HepG2 (cell line): ENCODE results near the gene RAMP1. TPM values are rescaled to one million over a fixed set of nuclear protein-coding genes. Genes with fewer than 3 reads are reported as not detected.
A peak's percentile ranks its signal among the peaks of the same experiment; 100 is the strongest.

ENCODE experiments used
- ARID3A ChIP-seq: IDR thresholded peaks from 2 replicates; pipeline ENCODE4 v1.6.1; 2012; ENCODE audit warnings: low read depth, low read length, improper control_type of control experiment
- ATF2 ChIP-seq: sonication (generic); formaldehyde crosslinking; IDR thresholded peaks from 2 replicates; pipeline ENCODE4 v1.4.0; 2020; ENCODE audit warnings: missing genetic modification reagents
- ELF1 ChIP-seq: sonication (generic); formaldehyde crosslinking; IDR thresholded peaks from 2 replicates; pipeline ENCODE4 v1.4.0; 2020; ENCODE audit warnings: missing genetic modification reagents
- EP300 ChIP-seq, 3 experiments: sonication (generic) in 1 of 3; formaldehyde crosslinking in 1 of 3; IDR thresholded peaks; 2 replicates each; pipeline versions ENCODE4 v1.5.1 to v1.6.1; 2011 to 2020; ENCODE audit warnings: low read depth in 2 of 3, low read length in 2 of 3, borderline replicate concordance in 1 of 3, improper control_type of control experiment in 1 of 3, mild to moderate bottlenecking in 1 of 3, missing genetic modification reagents in 1 of 3, moderate library complexity in 1 of 3
- FOXK1 ChIP-seq: sonication (generic); formaldehyde crosslinking; IDR thresholded peaks from 2 replicates; pipeline ENCODE4 v1.4.0; 2020; ENCODE audit warnings: low read depth, missing genetic modification reagents, borderline replicate concordance
- HNRNPH1 ChIP-seq: fragments of 200-400 bp; formaldehyde crosslinking; optimal IDR thresholded peaks from 2 replicates; pipeline ENCODE3; 2017; ENCODE audit warnings: mild to moderate bottlenecking, low read depth, low read length
- IKZF5 ChIP-seq: IDR thresholded peaks from 2 replicates; pipeline ENCODE4 v1.6.1; 2018; ENCODE audit warnings: missing genetic modification reagents, mild to moderate bottlenecking, missing compliant biosample characterization
- JDP2 ChIP-seq: sonication (generic); formaldehyde crosslinking; IDR thresholded peaks from 2 replicates; pipeline ENCODE4 v1.8.1; 2022; ENCODE audit warnings: missing genetic modification reagents, borderline replicate concordance
- MED8 ChIP-seq: sonication (generic); formaldehyde crosslinking; IDR thresholded peaks from 2 replicates; pipeline ENCODE4 v1.8.1; 2023; ENCODE audit warnings: mild to moderate bottlenecking, missing genetic modification reagents; ENCODE audit not compliant: insufficient replicate concordance
- NR0B2 ChIP-seq: sonication (generic); formaldehyde crosslinking; IDR thresholded peaks from 2 replicates; pipeline ENCODE4 v1.4.0; 2020; ENCODE audit warnings: mild to moderate bottlenecking, missing genetic modification reagents
- RARA ChIP-seq: IDR thresholded peaks from 2 replicates; pipeline ENCODE4 v1.6.1; 2016; ENCODE audit warnings: missing genetic modification reagents, missing compliant biosample characterization
- RFXANK ChIP-seq: IDR thresholded peaks from 2 replicates; pipeline ENCODE4 v1.6.1; 2016
- RNF2 ChIP-seq: fragments of 450-650 bp; conservative IDR thresholded peaks from 2 replicates; pipeline ENCODE4 v1.6.1; 2016; ENCODE audit warnings: low read depth
- SP5 ChIP-seq: IDR thresholded peaks from 2 replicates; pipeline ENCODE4 v1.6.1; 2016; ENCODE audit warnings: low read depth, borderline replicate concordance
- TCF7L2 ChIP-seq: IDR thresholded peaks from 2 replicates; pipeline ENCODE4 v1.6.1; 2011; ENCODE audit warnings: mild to moderate bottlenecking, low read depth, low read length, moderate library complexity
- ZNF121 ChIP-seq: sonication (generic); formaldehyde crosslinking; IDR thresholded peaks from 2 replicates; pipeline ENCODE4 v1.5.0; 2020; ENCODE audit warnings: mild to moderate bottlenecking, missing genetic modification reagents
- ZNF570 ChIP-seq: sonication (generic); formaldehyde crosslinking; IDR thresholded peaks from 2 replicates; pipeline ENCODE4 v1.4.0; 2020; ENCODE audit warnings: mild to moderate bottlenecking, missing genetic modification reagents, borderline replicate concordance
- ZNF580 ChIP-seq: IDR thresholded peaks from 2 replicates; pipeline ENCODE4 v1.6.1; 2016; ENCODE audit warnings: low read depth, borderline replicate concordance
- ZNF670 ChIP-seq: sonication (generic); formaldehyde crosslinking; IDR thresholded peaks from 2 replicates; pipeline ENCODE4 v1.8.0; 2022; ENCODE audit warnings: mild to moderate bottlenecking, missing genetic modification reagents, borderline replicate concordance
- ZNF687 ChIP-seq: sonication (generic); formaldehyde crosslinking; IDR thresholded peaks from 2 replicates; pipeline ENCODE4 v1.5.1; 2020; ENCODE audit warnings: mild to moderate bottlenecking, missing genetic modification reagents, moderate library complexity
- ZNF747 ChIP-seq: sonication (generic); formaldehyde crosslinking; IDR thresholded peaks from 2 replicates; pipeline ENCODE4 v1.8.1; 2023; ENCODE audit warnings: missing genetic modification reagents, mild to moderate bottlenecking, borderline replicate concordance
- polyA plus RNA-seq, 8 experiments: library from polyadenylated mRNA; depleted of rRNA in 3 of 8; stranded (reverse) in 7 of 8; unstranded in 1 of 8; fragments of >200 nt; fragmentation: Illumina TruSeq in 4 of 8; extraction: Trizol in 4 of 8; gene quantifications; 2 replicates each; pipeline versions ENCODE4 v1.2.1 to v1.2.3, GENCODE V29; 2011 to 2016; ENCODE audit warnings: low read depth in 4 of 8, missing spikeins in 1 of 8, mixed read lengths in 1 of 8; ENCODE audit not compliant: insufficient read depth in 1 of 8
- total RNA-seq, 5 experiments: library from RNA; depleted of rRNA; stranded (reverse); fragments of >200 nt; fragmentation: Illumina TruSeq; extraction: Trizol; gene quantifications; 2 replicates each; pipeline ENCODE4 v1.2.3, GENCODE V29; 2016; ENCODE audit warnings: low read depth in 1 of 5

RAMP1 gene
- total and polyA plus RNA-seq, 2 of the 13 experiments (the other 11 are each of a cell fraction or from before 2014, with no cell fraction given): 0.29 to 0.61 TPM

GRCh38 chr2:237830522-237830921 lies 28.9 kb upstream of the RAMP1 start (continued):
- TF ChIP-seq ZNF687 (CRISPR knock-in tag) (no peak), FOXK1 (CRISPR knock-in tag) (no peak), HNRNPH1 (no peak), ATF2 (no peak), IKZF5 (CRISPR knock-in tag) (no peak), ZNF747 (CRISPR knock-in tag) (no peak), EP300 (IDR thresholded peaks at IDR 0.05; ENCODE audit: low read depth in 2 of 2, low read length in 2 of 2) (0 out of 4 replicates have a peak, but pooled peaks of 1 of the 2 experiments have one; percentile 24), EP300 (CRISPR knock-in tag; IDR thresholded peaks at IDR 0.05; ENCODE audit: borderline replicate concordance) (no peak), RNF2 (no peak), ZNF570 (CRISPR knock-in tag) (no peak), RARA (peak; percentile 52), ZNF580 (CRISPR knock-in tag) (no peak), ZNF121 (CRISPR knock-in tag) (no peak), TCF7L2 (no peak), RFXANK (CRISPR knock-in tag) (no peak), ZNF670 (CRISPR knock-in tag) (no peak), ARID3A (0 out of 2 replicates have a peak, but pooled peaks have one; percentile 48), SP5 (CRISPR knock-in tag) (no peak), NR0B2 (CRISPR knock-in tag) (no peak), ELF1 (no peak), JDP2 (CRISPR knock-in tag) (no peak), MED8 (no peak)
